Subcutaneous adipose tissue (tissue), 4 donors: ENCODE measurements around the gene AFF3. TPM values are rescaled to one million over a fixed set of nuclear protein-coding genes. Genes with fewer than 3 reads are reported as not detected.

Experiments
- total RNA-seq, 4 donors: library from RNA; depleted of rRNA; stranded (reverse); fragments of >200 nt; gene quantifications; one replicate each; pipeline ENCODE4 v1.1.0, GENCODE V29; 2016
- TF ChIP-seq, protein P1 (sequence below): fragments of 450-650 bp; IDR thresholded peaks from one replicate; pipeline ENCODE4 v1.5.1; 2016; ENCODE audit warnings: low read depth, mild to moderate bottlenecking, control low read depth, antibody characterized with exemption, moderate library complexity

AFF3 gene, protein sequence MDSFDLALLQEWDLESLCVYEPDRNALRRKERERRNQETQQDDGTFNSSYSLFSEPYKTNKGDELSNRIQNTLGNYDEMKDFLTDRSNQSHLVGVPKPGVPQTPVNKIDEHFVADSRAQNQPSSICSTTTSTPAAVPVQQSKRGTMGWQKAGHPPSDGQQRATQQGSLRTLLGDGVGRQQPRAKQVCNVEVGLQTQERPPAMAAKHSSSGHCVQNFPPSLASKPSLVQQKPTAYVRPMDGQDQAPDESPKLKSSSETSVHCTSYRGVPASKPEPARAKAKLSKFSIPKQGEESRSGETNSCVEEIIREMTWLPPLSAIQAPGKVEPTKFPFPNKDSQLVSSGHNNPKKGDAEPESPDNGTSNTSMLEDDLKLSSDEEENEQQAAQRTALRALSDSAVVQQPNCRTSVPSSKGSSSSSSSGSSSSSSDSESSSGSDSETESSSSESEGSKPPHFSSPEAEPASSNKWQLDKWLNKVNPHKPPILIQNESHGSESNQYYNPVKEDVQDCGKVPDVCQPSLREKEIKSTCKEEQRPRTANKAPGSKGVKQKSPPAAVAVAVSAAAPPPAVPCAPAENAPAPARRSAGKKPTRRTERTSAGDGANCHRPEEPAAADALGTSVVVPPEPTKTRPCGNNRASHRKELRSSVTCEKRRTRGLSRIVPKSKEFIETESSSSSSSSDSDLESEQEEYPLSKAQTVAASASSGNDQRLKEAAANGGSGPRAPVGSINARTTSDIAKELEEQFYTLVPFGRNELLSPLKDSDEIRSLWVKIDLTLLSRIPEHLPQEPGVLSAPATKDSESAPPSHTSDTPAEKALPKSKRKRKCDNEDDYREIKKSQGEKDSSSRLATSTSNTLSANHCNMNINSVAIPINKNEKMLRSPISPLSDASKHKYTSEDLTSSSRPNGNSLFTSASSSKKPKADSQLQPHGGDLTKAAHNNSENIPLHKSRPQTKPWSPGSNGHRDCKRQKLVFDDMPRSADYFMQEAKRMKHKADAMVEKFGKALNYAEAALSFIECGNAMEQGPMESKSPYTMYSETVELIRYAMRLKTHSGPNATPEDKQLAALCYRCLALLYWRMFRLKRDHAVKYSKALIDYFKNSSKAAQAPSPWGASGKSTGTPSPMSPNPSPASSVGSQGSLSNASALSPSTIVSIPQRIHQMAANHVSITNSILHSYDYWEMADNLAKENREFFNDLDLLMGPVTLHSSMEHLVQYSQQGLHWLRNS (N-terminal part only)
- total RNA-seq: 1 to 10 TPM; 2.5 to 6.2 (median 5.6) TPM

DNA sequence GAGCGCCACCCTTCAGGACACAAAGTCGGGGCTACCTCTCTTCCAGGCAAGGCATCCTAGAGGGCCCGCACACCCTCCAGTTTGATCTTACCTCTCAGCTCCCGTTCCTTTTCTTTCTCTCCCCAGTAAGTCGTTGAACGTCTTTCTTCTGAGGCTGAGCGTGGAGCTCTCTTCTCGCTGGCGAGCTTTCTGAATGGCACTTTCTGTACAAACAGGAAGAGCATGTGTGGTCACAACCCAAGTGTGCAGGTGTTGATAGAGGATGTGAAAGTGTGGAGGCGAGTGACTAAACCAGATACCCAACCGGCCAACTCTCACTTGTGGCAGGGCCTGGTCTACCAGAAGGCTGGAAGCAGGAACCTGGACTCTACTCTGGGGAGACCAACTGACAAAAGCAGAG is at the start of gene AFF3:
Gene AFF3 (minus strand): TSS at position 198 of the 400 bp plus-strand sequence. CDS start 38,136 bp downstream, outside the sequence.
- TF ChIP-seq, protein P1, sequence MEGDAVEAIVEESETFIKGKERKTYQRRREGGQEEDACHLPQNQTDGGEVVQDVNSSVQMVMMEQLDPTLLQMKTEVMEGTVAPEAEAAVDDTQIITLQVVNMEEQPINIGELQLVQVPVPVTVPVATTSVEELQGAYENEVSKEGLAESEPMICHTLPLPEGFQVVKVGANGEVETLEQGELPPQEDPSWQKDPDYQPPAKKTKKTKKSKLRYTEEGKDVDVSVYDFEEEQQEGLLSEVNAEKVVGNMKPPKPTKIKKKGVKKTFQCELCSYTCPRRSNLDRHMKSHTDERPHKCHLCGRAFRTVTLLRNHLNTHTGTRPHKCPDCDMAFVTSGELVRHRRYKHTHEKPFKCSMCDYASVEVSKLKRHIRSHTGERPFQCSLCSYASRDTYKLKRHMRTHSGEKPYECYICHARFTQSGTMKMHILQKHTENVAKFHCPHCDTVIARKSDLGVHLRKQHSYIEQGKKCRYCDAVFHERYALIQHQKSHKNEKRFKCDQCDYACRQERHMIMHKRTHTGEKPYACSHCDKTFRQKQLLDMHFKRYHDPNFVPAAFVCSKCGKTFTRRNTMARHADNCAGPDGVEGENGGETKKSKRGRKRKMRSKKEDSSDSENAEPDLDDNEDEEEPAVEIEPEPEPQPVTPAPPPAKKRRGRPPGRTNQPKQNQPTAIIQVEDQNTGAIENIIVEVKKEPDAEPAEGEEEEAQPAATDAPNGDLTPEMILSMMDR: no peak

DNA sequence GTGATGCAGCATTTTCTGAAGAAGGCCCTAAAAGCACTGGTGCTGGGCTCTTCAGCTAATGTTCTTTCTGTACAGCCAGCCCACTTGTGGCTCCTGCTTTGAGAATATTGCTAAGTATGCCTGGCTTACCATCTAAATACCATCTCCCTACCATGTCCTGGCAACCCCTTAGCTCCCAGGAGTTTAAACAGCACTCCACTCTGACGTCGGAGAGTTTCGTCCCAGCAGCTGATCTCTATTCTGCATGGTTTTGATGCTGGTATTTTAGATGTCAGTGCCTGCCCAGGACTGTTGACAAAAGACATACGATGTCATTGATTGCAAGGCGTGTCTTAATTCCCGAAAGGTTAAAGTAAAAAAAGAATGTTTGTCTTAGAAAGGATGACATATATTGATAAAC is 47.0 kb upstream of the AFF3 start:
- TF ChIP-seq, protein P1: no peak

DNA sequence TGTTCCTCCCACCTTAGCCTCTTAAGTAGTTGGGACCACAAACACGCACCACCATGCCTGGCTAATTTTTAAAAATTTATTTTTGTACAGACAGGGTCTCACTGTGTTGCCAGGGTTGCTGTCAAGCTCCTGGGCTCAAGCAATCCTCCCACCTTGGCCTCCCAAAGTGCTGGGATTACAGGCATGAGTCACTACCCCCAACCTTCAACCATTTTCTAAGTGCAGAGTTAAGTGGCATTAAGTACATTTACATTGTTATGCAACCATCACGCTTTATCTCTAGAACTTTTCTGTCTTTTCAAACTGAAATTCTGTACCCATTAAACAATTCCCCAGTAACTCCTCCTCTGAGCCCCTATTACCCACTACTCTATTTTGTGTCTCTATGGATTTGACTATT is 45.9 kb upstream of the AFF3 start:
- TF ChIP-seq, protein P1: no peak

DNA sequence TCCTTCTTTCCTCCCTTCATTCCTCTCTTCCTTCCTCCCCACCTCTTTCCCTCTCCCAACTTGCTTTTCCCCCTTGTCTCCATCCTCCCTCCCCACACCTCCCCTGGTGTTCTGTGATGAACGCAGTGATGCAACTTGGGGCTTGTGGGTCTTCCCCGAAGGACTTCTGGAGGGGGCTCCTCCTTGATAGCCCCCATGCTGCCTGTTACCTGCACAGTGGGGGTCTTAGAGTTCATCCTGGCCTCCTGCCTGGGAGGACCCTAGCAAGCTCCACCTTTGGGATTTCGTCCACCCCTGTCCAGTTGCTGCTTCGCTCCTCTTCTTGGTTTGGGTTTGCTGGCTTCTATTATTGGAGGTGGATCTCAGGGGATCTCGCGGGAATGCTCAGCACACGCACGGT is 43.7 kb upstream of the AFF3 start:
- TF ChIP-seq, protein P1: no peak

DNA sequence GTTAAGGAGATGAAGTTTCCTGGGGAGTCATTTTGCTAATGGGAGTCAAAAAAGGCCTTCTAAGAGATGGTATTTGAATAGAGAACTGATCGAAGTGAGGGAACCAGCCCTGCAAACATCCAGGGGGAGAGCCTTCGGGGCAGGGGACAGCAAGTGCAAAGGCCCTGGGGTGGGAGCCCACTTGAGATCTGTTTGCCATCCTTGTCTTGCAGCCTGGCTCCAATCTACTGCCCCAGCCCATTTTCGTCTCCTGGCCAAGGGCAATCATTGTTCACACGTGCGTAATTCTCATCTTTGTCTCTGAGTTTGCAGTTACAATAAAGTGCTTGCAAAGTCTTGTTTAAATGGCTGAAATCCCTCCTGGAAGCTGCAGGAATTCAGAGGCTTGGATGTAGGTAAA is 43.1 kb upstream of the AFF3 start:
- TF ChIP-seq, protein P1: no peak

DNA sequence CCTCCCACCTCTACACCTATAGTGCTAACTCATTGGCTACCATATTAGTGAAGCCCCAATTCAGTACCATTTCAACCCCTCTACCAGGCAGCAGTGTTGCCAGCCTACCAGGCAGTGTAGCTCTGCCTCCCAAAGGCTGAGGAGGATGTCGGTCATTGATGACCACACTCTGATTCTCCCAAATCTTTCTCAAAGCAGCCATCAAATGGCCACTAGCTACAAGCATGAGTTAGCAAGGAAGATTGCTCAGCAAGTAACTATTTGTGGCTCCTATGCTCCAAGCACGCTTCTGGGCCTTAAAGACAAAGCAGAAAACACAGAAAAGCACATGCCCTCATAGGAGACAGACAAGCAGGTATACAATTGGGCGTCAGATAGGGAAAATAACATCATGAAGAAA is 42.7 kb upstream of the AFF3 start:
- TF ChIP-seq, protein P1: no peak
